NCI-H2107 (cell line): ENCODE results near the gene PXMP4.

Source experiments
- DNase-seq: peaks from one replicate; lab custom pipeline; 2025; lab: John Stamatoyannopoulos, UW

The PXMP4 gene

DNA sequence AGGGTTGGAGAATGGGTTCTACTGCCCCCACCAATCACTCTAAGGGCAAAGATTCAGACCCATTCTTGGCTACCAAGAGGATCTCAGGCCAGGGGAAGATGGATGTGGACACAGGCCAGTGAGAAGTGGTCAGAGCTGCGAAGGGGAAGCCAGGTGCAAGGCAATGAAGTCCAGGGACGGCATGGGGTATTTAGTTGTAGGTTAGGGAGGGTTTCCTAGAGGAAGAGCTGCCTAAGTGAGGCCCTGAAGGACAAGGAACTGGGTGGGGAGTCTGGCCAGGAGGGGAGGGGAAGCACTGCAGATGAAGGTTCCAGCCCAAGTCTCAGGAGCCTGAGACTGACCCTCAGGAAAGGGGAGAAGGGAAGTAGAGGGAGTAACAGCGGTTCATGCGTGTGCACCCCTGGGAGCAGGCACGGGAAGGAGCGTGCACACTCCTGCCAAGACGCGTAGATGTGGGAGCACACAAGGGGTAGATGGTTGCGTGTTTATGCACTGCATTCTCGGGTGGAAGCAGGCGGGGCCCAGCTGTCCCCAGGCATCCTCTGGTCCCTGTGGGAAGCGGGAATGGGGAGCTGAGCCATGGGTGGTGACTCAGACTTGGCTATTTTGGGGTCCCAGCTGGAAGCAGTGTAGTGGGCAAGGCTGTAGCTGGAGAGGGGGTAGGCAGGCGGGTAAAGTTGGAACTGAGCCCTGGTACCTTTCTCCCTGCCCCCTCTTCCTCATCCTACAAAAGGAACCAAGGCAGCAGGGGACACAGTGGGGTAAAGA lies 50.1 kb downstream of the PXMP4 start:
- no peak for DNase-seq

DNA sequence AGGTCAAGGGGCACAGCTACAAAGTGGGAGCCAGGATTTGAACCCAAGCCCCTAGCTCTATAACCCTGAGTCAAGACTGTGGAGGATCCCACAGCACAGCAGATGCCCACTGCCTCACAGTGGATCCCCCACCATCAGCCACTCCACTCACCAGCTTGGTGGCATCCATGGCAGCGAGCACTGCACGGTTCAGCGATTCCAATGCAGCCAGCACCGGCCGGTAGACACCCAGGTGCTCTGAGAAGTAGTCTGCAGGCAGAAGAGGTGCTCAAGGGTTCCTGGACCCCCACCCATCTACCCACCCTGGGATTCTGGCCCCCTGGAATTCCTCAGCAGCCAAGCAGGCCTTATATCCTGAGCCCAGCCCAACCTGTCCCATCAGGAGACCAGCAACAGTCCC lies 50.9 kb downstream of the PXMP4 start:
- no peak for DNase-seq

DNA sequence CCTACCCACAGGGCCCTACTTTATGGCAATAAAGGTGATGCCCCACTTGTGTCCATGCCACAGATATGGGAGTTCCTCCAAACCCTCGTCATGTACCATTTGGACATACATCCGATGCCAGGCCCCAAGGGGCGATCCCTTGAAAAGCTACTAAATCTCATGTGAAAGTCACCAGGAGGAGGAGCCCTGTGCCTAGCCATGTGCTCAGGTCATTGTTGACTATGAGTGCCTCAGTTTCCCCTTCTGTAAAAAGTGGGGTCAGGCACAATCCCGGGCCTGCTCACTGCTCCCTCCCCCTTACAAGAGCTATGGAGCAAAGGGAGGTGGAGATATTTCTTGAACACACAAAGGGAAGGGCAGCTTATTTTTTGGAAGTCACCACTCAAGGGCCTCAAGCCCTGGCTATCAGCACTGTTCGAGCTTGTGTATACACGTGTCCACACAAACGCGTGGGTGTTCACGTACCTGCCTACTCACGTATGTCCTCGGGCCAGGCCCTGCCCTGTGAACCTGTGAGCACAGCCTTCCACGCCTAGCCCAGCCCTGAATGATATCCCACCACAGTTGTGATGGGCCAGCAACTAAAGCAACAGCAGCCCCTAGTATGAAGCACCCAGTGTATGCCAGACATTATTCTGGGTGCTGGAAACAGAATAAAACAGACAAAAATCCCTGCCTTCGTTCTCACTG lies 51.5 kb downstream of the PXMP4 start:
- DNase-seq = no peak

DNA sequence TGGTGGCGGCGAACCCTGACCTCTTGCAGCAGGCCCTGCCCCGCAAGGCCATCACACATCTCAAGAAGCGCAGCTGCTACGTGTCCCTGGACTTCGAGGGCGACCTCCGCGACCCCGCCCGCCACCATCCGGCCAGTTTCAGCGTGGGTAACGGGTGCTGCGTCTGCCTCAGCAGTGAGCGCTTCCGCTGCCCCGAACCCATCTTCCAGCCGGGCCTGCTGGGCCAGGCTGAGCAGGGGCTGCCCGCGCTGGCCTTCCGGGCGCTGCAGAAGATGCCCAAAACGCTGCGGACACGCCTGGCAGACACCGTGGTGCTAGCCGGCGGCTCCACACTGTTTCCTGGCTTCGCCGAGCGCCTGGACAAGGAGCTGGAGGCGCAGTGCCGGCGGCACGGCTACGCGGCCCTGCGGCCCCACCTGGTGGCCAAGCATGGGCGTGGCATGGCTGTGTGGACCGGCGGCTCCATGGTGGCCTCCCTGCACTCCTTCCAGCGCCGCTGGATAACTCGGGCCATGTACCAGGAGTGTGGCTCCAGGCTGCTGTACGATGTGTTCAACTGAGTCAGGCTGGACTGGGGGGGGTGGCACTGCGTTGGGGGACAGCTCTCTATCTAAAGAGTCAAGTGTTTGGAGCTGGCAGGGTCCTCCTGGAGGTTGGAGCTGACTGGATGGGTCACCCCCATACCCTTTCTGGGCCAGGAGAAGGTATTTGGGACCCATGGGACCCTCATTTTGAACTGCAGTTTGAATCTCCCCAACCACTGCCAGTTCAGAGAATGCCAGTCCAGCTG lies 52.2 kb downstream of the PXMP4 start:
- DNase-seq = peak; percentile 36

DNA sequence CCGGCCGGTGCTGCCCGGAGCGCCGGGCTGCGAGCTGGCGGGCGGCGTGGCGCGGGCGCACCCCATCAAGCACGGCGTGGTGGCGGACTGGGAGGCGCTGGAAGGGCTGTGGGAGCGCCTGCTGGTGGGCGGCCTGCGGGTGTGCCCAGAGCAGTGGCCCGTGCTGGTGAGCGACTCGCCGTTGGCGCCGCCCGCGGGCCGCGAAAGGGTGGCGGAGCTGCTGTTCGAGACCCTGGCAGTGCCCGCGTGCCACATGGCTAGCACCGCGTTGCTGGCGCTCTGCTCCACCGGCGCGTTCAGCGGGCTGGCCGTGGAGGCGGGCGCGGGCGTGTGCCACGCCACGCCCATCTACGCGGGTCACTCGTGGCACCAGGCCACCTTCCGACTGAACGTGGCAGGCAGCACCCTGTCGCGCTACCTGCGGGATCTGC lies 52.9 kb downstream of the PXMP4 start:
- DNase-seq = no peak

DNA sequence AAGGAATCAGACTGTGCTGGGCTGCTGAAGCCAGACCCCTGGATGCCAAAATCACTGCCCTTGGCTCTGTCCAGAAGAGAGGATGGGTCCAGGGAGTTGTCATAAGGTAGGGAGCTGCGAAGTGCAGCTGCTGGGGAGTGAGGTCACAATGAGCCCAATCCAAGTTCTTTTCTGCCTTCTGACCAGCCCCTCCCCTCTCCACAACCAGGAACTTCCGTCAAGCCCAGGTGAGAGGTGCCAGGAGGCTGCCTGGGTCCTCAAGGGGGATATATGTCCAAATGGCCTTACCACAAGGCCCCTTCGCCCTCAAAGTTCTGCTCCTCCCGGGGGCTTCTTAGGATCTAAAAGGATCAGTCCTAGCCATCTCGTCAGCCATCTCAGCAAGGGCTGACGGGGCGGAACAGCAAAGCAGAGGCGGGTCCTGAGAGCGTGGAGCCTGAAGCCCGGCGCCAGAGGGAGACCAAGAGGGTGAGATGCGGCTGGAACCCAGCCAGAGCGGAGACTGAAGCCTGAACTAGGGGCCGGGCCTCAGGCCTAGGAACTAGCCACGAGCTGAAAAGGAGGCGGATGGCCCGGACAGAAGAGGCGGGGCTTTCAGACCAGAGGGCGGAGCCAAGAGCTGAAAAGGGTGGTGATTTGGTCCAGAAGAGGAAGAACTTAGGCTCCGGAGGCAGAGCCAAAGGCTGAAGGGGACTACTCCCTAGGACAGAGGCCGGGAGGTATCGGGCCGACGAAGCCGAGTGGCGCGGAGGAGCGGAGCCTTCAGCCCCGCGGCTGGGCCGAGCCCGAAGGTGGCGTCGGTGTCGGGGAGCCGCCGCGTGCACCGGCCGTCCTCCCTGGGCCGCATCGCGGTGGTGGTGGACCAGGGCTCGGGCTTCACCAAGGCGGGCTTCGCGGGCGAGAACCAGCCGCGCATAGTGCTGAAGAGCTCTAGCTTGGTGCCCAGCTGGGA lies 53.5 kb downstream of the PXMP4 start, which contains the start of gene ACTL10:
ACTL10 (plus strand) TSS at position 651 of the 952 bp plus-strand sequence. CDS start 555 bp downstream, outside the sequence.
- peak; percentile 57 for DNase-seq

DNA sequence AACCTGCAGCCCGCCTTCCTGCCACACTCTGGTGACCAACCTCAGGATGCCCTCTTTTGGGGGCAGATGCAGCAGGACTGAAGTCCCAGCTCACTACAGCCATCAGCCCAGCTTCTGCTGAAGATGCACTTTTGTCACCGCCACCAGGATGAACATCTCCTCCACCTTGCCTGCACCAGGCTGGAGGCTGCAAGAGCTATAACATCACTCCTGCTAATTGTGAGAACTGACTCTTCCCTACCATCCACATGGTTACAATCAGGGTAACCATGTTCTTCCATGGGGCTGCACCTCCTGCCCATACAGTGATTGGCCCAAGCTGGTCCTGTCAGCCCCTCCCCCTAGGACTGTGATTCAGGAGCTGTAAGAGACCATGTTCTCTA lies 55.4 kb downstream of the PXMP4 start:
- no peak for DNase-seq

DNA sequence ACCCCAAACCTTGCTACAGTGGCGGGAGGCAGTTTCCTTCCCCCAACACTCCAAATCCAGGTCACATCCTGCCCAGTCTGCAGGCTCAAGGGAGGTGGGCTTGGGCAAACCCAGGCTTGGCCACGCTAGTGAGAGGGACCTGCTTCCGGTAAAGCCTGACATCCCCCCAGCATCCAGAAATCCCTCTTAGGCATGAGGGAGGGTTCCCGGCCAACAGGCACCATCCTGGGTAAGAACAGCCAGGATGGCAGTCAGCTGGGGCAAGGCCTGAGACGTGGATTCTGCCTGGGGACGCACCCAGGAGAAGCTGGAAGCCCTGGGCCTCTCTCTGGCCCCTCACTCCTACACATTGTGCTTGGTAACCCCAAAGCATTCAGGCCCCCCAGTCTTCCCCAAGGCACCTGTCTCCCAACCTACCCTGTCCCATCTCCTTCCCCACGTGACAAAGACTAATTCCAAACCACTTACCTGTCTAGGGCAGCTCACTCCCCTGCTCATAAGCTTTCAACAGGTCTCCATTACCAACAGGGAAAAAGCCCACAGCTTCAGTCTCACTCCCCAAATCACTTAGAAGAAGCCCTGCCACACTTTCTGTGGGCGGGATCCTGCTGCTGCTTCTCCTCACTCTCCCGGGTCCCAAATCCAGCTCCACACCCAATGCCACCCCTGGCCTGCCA lies 55.9 kb downstream of the PXMP4 start:
- no peak for DNase-seq

DNA sequence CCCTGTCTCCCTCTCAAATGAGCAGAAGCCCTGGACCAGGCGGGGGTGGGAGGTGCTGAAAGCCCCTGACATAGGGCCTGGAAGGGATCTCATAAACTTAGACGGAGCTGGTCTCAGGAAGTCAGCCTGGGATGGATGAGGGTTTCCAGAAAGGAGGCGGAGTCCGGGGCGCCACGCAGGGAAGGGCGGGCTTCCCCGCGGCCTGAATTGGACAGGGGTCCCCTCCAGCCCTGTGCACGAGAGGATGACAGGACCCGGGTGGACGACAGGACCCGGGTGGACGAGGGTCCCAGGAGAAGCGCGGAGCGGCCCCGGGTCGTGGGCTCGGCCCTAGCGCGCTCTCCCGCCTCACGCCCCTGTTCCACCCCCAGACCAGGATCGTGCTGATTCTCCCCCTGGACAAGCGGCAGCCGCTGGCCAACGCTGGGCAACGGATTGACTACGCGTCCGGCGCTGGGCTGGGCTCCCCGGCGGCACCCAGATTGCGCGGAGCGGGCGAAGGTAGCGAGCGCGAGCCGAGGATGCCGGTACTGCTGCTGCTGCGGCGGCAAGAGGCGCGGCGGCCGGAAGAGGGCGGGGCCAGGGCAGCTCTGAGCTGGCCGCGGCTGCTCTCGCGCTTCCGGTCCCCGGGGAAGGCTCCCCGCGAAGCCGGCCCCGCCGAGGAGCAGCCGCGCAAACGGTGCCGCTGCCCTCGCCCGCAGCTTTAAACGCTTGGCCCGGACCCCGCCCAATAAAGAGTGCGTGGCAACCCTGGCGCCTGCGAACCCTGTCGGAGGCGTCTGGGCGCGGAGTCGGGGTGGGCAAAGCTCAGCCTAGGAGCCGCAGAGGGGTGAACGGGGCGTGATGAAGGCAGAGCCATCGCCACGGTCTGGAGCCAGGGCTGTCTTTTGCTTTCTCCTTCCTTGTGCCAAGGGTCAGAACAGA lies 56.7 kb downstream of the PXMP4 start:
- peak; percentile 30 for DNase-seq

DNA sequence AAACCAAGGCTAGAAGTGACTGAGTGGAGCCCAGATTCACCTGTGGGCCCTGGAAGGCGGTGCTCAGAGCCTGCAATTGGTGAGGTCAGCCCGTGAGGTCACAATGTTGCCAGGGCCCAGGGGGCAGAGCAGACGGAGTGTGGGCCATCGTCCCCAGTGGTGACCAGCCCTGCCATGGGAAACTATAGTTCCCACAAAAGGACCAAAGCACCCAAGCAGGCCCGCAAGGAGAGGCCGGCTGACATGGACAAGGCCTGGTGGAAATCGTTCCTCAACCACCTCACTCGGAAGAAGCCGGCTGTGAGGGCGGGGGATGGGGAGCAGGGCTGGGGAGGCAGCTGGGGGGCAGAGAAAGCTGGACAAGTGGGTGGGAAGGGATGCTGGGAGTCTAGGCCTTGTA lies 57.9 kb downstream of the PXMP4 start, which contains the start of gene C20orf144:
C20orf144 (plus strand) TSS at position 156 of the 400 bp plus-strand sequence; CDS start at position 175, 19 bp downstream.
- no peak for DNase-seq

DNA sequence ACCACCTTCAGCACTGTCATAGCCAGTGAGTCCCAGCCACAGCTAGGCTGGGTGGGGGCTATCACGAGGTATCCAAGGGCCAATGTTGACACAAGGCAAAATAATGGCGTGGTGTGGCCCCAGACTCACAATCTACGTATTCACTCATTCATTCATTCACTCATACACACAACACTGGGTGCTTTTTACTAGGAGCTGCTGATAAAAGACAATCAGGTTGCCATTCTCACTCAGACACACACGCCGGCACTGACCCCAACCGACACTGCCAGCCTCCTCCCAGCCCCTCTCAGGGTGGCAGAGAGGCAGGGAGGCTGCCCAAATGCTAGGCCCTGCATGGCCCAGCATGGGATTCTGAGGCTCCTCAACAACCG lies 59.4 kb downstream of the PXMP4 start:
- DNase-seq = no peak

DNA sequence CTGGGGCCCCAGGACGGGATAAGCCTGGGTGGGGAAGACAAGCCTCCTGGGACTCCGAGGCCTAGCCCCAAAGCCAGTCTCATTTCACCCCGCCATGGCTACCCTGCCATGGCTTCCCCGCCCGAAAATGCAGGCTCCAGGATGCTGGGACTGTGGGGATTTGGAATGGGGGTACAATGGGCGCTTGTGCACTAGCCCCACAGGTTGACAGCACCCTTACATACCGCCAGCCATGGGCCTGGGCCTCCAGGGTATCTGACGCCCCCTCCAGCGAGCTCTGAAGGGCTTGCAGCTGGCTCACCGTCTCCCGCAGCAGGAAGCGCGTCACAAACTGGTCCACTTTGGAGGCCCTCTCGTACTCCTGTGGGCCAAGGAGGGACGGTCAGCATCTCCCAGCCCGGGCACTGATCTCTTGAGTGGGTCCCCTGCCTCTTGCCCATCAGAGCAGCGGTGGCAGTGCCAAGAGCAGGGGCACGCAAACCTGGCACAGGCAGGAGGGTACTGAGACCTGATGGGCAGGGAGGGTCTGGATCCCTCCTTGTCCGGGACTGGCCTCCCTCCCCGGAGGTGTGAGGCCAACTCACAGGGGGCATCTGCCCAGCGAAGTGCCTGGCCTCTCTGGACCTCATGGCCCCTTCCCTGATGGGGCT lies 60.0 kb downstream of the PXMP4 start:
- no peak for DNase-seq

DNA sequence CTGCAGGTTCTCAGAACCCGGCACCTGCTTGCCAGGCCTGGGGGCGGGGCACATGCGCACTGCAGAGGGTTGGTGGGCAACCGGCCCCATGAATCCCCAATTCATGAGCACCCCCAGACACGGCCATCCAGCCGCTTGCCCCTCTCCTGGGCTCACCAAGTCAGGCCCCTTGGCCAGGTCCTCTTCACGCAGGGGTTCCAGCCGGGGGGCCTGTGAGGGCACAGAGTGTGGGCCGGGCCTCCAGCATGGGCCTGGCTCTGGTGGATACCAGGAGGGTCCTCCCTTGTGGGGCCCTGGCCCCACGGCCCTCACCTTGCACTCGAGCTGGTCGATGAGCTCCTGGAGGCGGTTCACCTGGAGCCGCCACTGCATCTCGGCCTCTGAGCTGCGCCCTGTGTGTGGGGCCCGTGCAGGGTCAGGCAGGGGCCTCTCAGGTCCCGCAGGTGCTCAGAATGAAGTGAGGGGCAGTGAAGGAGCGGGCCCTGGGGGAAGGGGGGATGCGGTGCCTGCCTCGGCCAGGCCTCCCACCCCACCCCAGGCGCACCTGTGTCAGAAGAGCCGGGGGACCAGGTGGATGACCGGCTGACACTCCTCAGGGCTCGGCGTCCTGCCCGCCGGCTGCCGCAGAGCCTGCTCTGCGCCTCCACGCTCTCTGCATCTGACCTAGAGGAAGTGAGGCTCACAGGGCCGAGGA lies 60.6 kb downstream of the PXMP4 start:
- no peak for DNase-seq

DNA sequence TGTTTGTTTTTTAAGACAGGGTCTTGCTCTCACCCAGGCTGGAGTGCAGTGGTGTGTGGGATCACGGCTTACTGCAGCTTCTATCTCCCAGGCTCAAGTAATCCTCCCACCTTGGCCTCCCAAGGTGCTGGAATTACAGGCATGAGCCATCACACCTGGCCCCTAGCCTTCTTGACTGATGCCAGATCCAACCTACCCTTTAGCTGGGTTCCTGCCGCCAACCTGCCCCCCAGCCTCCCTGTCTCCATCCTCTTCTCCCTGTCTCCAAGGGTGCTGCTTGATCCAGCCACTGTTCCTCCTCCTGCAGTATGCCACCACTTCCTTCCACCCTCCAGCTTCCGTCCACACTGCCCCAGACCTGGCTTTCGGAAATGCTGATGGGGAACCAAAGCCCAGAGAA lies 61.2 kb downstream of the PXMP4 start:
- no peak for DNase-seq

DNA sequence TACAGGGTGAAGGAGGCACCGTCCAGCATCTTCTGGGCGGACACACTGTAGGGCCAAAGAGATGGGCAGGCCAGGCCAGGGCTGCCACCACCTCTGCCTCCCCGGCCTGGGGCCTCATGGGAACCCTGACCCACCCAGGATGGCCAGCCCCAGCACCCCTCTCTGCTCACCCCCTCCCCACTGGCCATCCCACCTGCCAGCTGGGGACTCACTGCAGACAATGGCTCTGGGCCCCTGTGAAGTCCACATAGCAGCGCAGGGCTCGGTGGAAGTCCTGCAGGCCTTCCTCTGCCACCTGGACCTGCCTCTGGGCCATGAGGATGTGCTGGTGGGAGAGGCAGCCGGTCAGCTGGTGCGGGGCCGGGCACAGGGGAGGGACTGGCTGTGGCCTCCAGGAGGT lies 61.6 kb downstream of the PXMP4 start:
- DNase-seq = no peak

DNA sequence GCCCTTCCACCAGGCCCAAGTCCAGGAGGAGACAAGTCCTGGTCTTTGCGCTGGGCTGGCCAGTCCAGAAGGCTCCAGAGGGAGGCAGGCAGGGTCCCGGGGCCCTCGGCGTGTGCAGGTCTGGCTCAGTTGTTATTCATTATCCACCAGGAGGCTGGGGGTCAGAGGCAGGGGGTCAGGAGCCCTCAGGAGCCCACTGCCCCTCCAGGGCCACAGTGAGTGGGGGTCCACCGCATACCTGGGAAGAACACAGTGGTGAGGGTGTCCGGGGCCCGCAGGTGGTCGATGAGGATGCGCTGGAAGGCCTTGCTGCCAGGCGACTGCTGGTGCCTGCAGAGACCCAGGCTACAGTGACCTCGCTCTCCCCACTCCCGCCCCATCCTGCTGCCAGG lies 62.4 kb downstream of the PXMP4 start:
- no peak for DNase-seq

DNA sequence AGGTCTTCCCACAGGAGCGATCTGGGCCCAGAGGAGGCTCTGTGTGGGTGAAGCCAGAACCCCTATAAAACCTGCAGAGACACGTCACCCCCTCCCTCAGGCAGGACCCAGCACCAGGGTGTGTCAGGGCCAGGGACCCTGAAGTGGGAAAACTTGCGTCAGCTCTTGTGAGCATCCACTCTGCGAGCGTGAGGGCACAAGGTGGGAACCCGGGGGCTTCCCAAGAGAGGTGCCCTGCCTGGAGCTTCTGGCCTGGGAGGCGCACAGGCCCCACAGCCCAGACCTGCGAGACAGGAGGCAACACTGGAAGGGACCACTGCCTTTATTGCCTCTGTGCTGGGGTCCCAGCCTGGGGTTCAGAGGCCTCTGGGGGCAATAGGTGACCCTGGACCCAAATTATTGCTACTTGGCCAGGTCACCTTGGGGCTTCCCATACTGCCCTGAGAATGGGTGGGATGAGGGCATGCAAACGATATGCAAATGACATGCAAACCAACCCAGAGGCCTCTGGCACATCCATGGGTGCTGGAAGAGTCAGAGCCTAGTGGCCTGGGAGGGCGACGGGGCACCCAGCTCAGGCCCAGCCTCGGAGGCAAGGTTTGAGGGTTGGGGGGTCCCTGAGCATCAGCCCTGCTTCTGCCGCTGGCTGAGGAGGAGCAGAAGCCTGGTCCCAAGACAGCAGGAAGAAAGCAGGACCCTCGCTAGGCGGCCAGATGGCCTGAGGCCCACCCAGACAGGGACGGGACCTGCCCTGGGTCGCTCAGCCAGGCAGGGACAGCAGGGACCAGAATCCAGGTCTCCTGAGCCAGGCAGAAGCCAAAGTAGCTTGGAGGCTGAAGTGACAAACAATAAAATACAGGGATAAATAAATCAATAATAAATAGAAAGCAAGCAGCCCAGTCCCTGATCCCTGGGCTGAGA lies 63.1 kb downstream of the PXMP4 start:
- DNase-seq = no peak
